Choroid plexus epithelial cell (primary cell): ENCODE results near the gene SERPINF2.
"Not testable (repeated sequence)": the region's sequence is repeated elsewhere in the genome, so short reads cannot be mapped to it uniquely, and the experiment has no call there.

ENCODE experiments used
- DNase-seq: peaks from one replicate; pipeline ENCODE4 v3.0.0-alpha.2; 2010; ENCODE audit warnings: low read depth
- H3K4me3 ChIP-seq: 2 replicates; pipeline ENCODE4 v1.5.1; 2011; ENCODE audit warnings: low read depth, mild to moderate bottlenecking, control low read depth, low read length, moderate library complexity
- CTCF ChIP-seq: conservative IDR thresholded peaks from 2 replicates; pipeline ENCODE4 v1.5.1; 2011; ENCODE audit warnings: low read depth, mild to moderate bottlenecking, control low read depth, inconsistent platforms, low read length, moderate library complexity

The SERPINF2 gene

GRCh38 chr17:1758807-1759206 lies 16.1 kb downstream of the SERPINF2 start:
- H3K4me3 ChIP-seq = no peak overlapping the region
- no peak for TF ChIP-seq CTCF
- no peak for DNase-seq

GRCh38 chr17:1759529-1759928 lies 16.9 kb downstream of the SERPINF2 start:
- DNase-seq = no peak
- TF ChIP-seq CTCF = no peak

GRCh38 chr17:1762233-1762900 lies 19.7 kb downstream of the SERPINF2 start:
- no peak for TF ChIP-seq CTCF
- DNase-seq = peak; percentile 53
- peak overlapping the region; percentile 72 for H3K4me3 ChIP-seq

More at GRCh38 chr17:1759529-1759928, 16.9 kb downstream of the SERPINF2 start:
- H3K4me3 ChIP-seq = no peak overlapping the region

- DNase-seq = peak; percentile 74
- H3K4me3 ChIP-seq = peak overlapping the region; percentile 72
- no peak for TF ChIP-seq CTCF
These were observed 20.5 kb downstream of the SERPINF2 start for GRCh38 chr17:1762901-1763898.

- H3K4me3 ChIP-seq = no peak overlapping the region
- TF ChIP-seq CTCF = no peak
- peak; percentile 96 for DNase-seq
These were observed 21.6 kb downstream of the SERPINF2 start for GRCh38 chr17:1764284-1764683.

GRCh38 chr17:1764705-1765104 lies 22.0 kb downstream of the SERPINF2 start:
- not testable (repeated sequence) for H3K4me3 ChIP-seq, DNase-seq

- no peak overlapping the region for H3K4me3 ChIP-seq
- no peak for DNase-seq
- no peak for TF ChIP-seq CTCF
These were observed 22.9 kb downstream of the SERPINF2 start for GRCh38 chr17:1765576-1765975.
